Left cardiac atrium (tissue), 4 donors: Measurements from ENCODE around the gene DNAJC30. TPM values are rescaled to one million over a fixed set of nuclear protein-coding genes. Genes with fewer than 3 reads are reported as not detected.

Experiments used
- ATAC-seq, 2 donors: fragments of 200-7000 bp; cut with Tn5 transposase; one replicate each; pipeline ENCODE4 v1.9.1; 2020; ENCODE audit warnings: mild to moderate bottlenecking in 2 of 2, moderate library complexity in 2 of 2
- DNase-seq: peaks from one replicate; pipeline ENCODE4 v3.0.0-alpha.2; 2020
- intact Hi-C, 2 donors: fragments of 100-400 bp; cut with DNase I; formaldehyde crosslinking; loops; one replicate each; pipeline versions ENCODE4 v1.14.1 to v1.15.1; 2022 to 2023
- microRNA-seq, 2 donors: library from miRNA; unstranded; fragments of <30 nt; microRNA quantifications; one replicate each; pipeline ENCODE4 v1.2.0, GENCODE V29; 2020
- total RNA-seq, 2 donors: library from RNA; stranded (reverse); fragmentation: NEBNext Ultra II Directional; extraction: Animal tissue kit (Norgen Biotek cat#: 25700); gene quantifications; one replicate each; pipeline ENCODE4 v1.2.1, GENCODE V29; 2021
- donor health status: DM: no; HTN: yes; CAD: no.
- donor health status: DM: no; HTN: yes; CAD: no; lungs with severe emphysema.
- donor health status: DM: yes; HTN: yes; CAD: no.
- donor health status: Dilated cardiomyopathy.

The DNAJC30 gene
- total RNA-seq, 2 donors from 2014 or later = 13.6 to 14.3 TPM

GRCh38 chr7:73633323-73633722 lies 49.9 kb downstream of the DNAJC30 start:
- ATAC-seq (no peak), DNase-seq (no peak)
- intact Hi-C loops = no loop called here

GRCh38 chr7:73631558-73631957 lies 51.7 kb downstream of the DNAJC30 start:
- no peak for ATAC-seq
- DNase-seq = no peak
- intact Hi-C loops = no loop called here

Small RNA genes within 50 kb of the gene (microRNA-seq; reads per million reads assigned to microRNA genes)
- gene MIR4284 = 0 reads per million in 2 donors

Other genes starting within 250 kb of the DNAJC30 start
- gene FZD9, start 249.7 kb downstream of the DNAJC30 start, total RNA-seq = under 1 TPM; 0.21 to 0.41 TPM
- gene BAZ1B, start 161.2 kb downstream of the DNAJC30 start, total RNA-seq = 10 to 100 TPM; 40.6 to 44.4 TPM
- 10 to 100 TPM; 60.7 to 73.0 TPM for gene BCL7B, start 125.8 kb downstream of the DNAJC30 start, total RNA-seq
- gene TBL2, start 104.9 kb downstream of the DNAJC30 start, total RNA-seq = 10 to 100 TPM; 14.3 to 24.8 TPM
- gene MLXIPL, start 58.9 kb downstream of the DNAJC30 start, total RNA-seq = 10 to 100 TPM; 14.0 to 29.1 TPM
- gene VPS37D, start 15.6 kb downstream of the DNAJC30 start, total RNA-seq = 1 to 10 TPM; 1.4 to 2.5 TPM
- gene BUD23, start 144 bp upstream of the DNAJC30 start, total RNA-seq = 10 to 100 TPM; 70.3 to 72.5 TPM
- 1 to 10 TPM; 2.0 to 2.6 TPM for gene STX1A, start 36.2 kb upstream of the DNAJC30 start, total RNA-seq
- gene ABHD11, start 55.3 kb upstream of the DNAJC30 start, total RNA-seq = 10 to 100 TPM; 22.6 to 27.4 TPM
- gene CLDN3, start 86.8 kb upstream of the DNAJC30 start, total RNA-seq = not detected
- under 1 TPM in 1 of 2 donors, not detected in 1; 0.71 TPM for gene CLDN4, start 147.5 kb upstream of the DNAJC30 start, total RNA-seq
- gene METTL27, start 159.1 kb upstream of the DNAJC30 start, total RNA-seq = under 1 TPM; 0.32 to 0.92 TPM
- not detected for gene TMEM270, start 177.7 kb upstream of the DNAJC30 start, total RNA-seq